ENCODE measurements around the gene TTLL10.

TTLL10 gene

GRCh38 chr1:1237874-1238701, 64.4 kb downstream of the TTLL10 start:
- no peak for DNase-seq

GRCh38 chr1:1238702-1239178, 65.1 kb downstream of the TTLL10 start:
- no peak for DNase-seq

GRCh38 chr1:1239227-1239613, 65.5 kb downstream of the TTLL10 start:
- no peak for DNase-seq

GRCh38 chr1:1239614-1240347, 66.1 kb downstream of the TTLL10 start:
- no peak for DNase-seq

- no peak for DNase-seq
Measured at GRCh38 chr1:1240348-1240732, 66.7 kb downstream of the TTLL10 start.

- DNase-seq, result no peak
Measured at GRCh38 chr1:1240822-1241587, 67.3 kb downstream of the TTLL10 start.

GRCh38 chr1:1241588-1242219, 68.0 kb downstream of the TTLL10 start:
- no peak for DNase-seq

GRCh38 chr1:1242461-1243265, 69.0 kb downstream of the TTLL10 start:
- no peak for DNase-seq

- DNase-seq, result no peak
Measured at GRCh38 chr1:1243266-1243660, 69.6 kb downstream of the TTLL10 start.

GRCh38 chr1:1243807-1244191, 70.1 kb downstream of the TTLL10 start:
- DNase-seq, result no peak

GRCh38 chr1:1244192-1244811, 70.6 kb downstream of the TTLL10 start:
- no peak for DNase-seq

- no peak for DNase-seq
Measured at GRCh38 chr1:1245178-1245816, 71.6 kb downstream of the TTLL10 start.

- DNase-seq, result no peak
Measured at GRCh38 chr1:1245817-1246576, 72.3 kb downstream of the TTLL10 start.

GRCh38 chr1:1246577-1247340, 73.1 kb downstream of the TTLL10 start, which contains the start of gene C1QTNF12:
TSS of gene C1QTNF12 (minus strand) at chr1:1246722. CDS start at chr1:1246690, 32 bp downstream.
- no peak for DNase-seq

GRCh38 chr1:1247341-1247913, 73.7 kb downstream of the TTLL10 start:
- DNase-seq, result no peak

Data from CD4-positive, alpha-beta T cell treated with Interleukin-4 for 1 hour (primary cell).